ENCODE results near the gene CD274.

The CD274 gene

DNA sequence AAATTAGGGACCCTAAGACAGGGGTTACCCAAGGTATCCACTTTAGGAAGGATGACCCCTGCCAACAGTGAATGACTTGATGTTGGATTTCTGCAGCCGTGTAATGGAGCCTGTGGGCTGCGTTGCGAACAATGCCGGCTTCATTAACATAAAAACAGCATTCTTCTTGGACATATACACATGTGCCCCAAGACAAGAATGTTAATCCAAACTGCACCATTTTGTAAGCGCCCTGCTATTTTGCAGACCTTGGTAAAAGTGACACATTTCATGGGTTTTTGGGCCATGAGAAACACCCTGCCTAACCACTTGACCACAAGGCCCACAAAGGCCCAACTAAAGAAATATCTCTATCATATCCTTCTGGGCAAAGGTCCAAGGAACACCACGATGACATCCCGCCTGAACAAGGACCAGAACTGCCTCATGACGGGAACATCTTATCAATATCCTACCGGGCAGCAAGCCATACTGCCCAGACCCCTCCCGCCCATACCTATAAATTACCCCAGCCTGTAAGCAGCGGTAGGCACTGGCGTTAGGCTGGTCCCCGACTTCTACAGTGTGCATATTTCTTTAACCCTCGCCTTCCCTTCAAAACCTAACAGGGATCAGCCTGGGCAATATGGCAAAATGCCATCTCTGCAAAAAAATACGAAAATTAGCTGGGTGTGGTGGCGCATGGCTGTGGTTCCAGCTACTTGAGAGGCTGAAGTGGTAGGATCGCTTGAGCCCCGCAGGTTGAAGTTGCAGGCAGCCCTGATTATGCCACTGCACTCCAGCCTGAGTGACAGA lies 50.3 kb downstream of the CD274 start:
- DNase-seq, result no peak

DNA sequence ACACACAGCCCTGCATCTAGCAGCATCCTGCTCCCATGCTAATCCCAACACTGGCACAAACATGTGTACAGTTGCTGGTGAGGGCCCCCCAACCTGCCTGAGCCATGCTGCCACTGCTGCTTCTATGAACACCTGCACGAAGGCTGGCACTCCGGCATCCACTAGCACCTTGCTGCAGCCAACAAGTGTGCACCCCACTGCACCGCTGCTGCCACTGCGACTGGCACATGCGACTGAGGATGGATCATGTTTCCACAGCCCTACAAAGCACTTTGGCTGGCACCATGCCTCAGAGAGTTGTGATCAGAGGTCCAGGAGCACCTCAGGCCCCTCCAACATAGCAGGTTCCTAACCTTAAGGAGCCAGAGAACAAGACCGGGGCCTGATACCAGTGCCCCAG lies 52.2 kb downstream of the CD274 start:
- DNase-seq, result no peak

- DNase-seq, result no peak
Measured at GRCh38 chr9:5509573-5509972, 59.2 kb downstream of the CD274 start.

GRCh38 chr9:5510360-5510931 lies 60.1 kb downstream of the CD274 start, which contains the start of gene PDCD1LG2:
PDCD1LG2 (plus strand) TSS chr9:5510531; CDS start chr9:5522547, 12,016 bp downstream.
- no peak for DNase-seq

DNA sequence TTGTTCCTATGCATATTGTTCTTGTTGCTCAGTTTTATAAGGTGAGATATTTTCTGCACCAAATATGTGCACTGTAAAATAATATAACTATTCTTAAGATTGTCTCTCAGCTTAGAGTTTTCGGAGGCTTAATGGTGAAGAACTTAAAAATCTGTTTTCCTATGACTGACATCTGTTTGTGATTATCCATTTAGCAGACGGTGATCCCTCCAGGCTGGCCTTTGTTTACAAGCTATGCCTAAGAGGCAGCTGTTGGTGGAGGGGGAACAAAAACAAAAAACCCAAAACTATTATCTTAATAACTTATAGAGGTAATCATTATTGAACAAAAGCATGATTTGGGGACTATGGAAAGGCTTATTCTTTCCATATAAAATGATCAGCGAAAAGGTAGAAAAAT lies 60.6 kb downstream of the CD274 start:
- DNase-seq, result no peak

DNA sequence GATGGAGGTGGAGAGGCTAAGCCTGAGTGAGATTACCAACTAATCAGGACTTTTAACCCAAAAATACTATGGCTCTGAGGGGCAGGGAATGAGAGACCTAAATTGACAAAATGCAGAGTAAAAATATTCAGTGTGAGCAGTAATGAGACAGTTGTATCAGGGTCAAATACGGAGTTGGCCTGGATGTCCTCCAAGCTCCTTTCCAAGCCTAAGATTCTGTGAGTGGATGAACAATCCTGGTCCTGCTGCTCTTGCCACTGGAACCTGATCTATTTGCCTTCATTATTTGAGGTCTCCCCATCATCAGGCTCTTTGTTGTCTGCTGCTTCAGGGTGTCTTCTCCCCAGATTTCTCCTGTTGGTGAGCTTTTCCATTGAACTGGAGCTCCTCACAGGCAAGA lies 61.1 kb downstream of the CD274 start:
- no peak for DNase-seq

- DNase-seq, result no peak
Measured at GRCh38 chr9:5511935-5512580, 61.7 kb downstream of the CD274 start.

DNA sequence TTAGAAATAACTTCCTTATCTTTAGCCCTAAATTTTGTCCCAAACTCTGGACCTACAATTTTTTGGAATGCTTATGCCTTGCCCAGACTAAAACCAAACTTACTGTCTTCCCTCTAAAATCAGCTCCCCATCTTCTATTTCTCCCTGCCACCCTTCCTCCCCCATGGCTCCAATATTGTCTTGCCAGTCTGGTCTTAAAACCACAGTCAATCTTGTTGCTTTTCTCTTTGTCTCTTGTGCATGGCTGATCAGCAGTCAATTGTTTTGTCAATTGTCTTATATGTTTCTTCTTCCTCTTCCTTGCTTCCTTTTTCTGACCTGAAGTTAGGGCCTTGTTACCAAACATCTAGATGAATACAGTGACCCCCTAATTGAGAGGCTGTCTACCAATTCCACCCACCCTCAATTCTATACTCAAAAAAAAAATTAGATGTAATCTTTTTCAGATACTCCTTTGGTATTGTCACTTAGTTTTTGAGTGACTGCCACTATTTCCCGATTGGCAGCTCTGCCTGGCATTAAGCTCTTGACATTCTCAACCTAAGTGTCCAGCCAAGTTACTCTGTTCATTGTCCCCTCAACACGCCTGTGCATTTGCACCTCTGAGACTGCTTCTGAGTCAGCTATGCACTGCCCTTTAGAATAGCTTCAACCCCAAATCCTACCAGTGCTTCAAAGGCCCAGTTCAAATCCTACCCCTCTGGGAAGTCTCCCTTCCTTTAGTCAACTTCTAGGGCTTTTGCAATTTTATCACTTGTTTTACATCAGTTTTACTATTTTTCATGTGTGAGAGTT lies 62.5 kb downstream of the CD274 start:
- no peak for DNase-seq

- no peak for DNase-seq
Measured at GRCh38 chr9:5513966-5514616, 63.7 kb downstream of the CD274 start.

GRCh38 chr9:5514617-5515260 lies 64.4 kb downstream of the CD274 start:
- no peak for DNase-seq

- DNase-seq, result no peak
Measured at GRCh38 chr9:5515261-5515650, 64.9 kb downstream of the CD274 start.

DNA sequence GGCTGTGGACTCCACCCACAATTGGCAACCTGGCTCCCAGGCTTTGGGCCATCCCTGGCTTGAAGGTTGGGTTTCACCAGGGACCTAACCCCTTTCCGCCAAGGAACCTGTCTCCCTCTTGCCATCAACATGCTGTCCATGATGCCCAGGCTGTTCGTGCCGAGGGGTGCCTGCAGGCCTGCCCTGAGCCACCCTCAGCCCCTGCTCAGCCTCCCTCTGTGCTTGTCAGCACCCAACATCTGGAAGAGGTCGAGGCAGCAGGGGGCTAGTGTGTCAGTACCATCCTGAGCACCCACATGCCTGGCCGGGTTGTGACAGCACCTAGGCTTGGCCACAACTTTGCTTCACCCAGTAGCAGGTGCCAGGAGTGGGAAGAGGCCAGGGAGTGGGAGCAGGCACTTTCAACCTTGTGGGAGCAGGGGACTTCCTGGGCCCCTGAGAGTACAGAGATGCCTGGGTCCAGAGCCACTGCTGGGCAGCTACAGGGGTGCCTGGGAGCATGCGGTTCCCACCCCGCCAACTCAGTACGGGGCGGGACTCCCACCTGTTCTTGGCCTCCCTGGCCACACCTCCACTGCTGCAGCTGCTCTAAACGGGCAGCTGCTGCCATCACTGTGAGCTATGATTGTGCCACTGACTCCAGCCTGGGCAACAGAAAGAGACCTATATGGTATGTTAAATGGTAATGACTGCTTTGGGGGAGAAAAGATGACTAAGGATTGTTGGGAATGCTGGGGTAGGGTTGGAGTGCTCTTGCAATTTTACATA lies 66.3 kb downstream of the CD274 start:
- no peak for DNase-seq

DNA sequence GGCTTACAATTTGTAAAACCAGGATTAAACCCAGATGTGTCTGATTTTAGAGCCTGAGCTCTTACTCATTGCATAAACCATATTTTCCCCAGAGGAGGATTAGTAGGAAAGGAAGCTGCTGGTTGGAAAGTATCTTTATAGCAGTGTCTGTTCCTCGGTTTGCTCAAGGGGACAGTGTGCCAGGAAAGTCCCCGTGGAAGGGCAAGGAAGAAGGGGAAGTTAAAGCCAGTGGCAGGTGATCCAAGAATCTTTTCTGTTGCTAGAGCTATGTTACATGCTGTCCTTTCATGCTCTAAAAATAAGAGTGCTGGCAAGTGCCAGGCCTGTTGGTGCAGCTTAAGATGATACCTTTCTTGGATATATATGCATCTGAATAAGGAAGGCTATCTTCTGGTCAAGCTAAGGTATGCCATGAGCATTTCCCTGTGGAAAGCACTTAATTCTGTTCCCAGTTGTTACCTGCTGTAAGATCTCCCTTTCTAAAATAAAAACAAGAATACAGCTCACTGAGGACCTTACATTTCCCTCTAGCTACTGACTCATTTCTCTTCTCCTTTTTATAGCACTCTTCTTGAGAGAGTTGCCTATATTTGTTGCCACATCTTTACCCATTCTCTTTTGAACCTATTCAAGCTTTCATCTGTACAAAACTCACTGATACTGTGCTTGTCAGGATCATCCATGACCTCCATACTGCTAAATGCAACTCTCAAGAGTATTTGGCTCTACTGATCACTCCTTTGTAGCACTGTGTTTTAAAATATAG lies 68.0 kb downstream of the CD274 start:
- no peak for DNase-seq

DNA sequence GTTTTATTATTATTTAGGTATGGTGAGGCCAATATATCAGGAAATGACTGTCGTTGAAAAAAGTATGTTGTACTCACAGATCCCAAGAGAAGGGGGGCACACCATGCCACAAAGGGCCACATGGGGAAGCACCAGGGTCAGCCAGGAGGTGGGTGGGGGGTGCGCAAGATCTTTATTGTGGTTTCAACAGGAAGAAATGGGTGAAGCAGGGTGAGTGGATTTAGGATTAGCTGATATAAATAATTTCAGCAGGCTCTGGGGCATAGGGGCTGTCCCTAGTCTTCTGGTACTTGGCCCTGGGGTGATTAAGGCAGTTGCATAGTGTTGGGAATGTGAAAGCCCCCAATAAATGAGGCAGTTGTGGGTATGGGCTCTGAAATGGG lies 68.6 kb downstream of the CD274 start:
- DNase-seq, result no peak
